Measurements from ENCODE around the gene PCK2. TPM values are rescaled to one million over a fixed set of nuclear protein-coding genes. Genes with fewer than 3 reads are reported as not detected.
"Not testable (repeated sequence)": the region's sequence is repeated elsewhere in the genome, so short reads cannot be mapped to it uniquely, and the experiment has no call there.

Gene PCK2
- total RNA-seq, 2 experiments from 2014 or later: 57.4 to 60.3 TPM

GRCh38 chr14:24096545-24097181 lies 2.6 kb downstream of the PCK2 start:
- Mint-ChIP-seq H3K9me3 (no peaks in the 10 kb centered on the region), H3K27ac (peak overlapping the region; percentile 73), H3K36me3 (ENCODE audit: low read depth) (peaks cover 44% of the 10 kb centered on the region), H3K4me3 (peak overlapping the region; percentile 55), H3K27me3 (no peaks in the 10 kb centered on the region), H3K4me1 (peaks cover 31% of the 10 kb centered on the region)
- ChIA-PET POLR2A (no interaction called here), CTCF (interaction anchor here (1.3 to 9.6 kb wide), 2 partner anchors 10 to 18 kb away, joined by 7 to 138 read pairs; partner anchors contain the start of genes DCAF11 and NRL)
- no peak for DNase-seq

GRCh38 chr14:24098229-24098926 lies 4.3 kb downstream of the PCK2 start:
- DNase-seq: no peak
- ChIA-PET POLR2A (no interaction called here), CTCF (interaction anchor here (0.6 to 9.6 kb wide), 5 partner anchors 8 to 267 kb away, joined by 3 to 138 read pairs (median 3); partner anchors contain the start of genes DCAF11 and NRL)
- Mint-ChIP-seq H3K9me3 (no peaks in the 10 kb centered on the region), H3K27me3 (no peaks in the 10 kb centered on the region), H3K27ac (no peak overlapping the region), H3K4me3 (no peak overlapping the region), H3K4me1 (peaks cover 20% of the 10 kb centered on the region), H3K36me3 (ENCODE audit: low read depth) (peaks cover 51% of the 10 kb centered on the region)

GRCh38 chr14:24098927-24099813 lies 5.1 kb downstream of the PCK2 start:
- Mint-ChIP-seq H3K9me3 (no peaks in the 10 kb centered on the region), H3K27ac (no peak overlapping the region), H3K4me1 (peaks cover 15% of the 10 kb centered on the region), H3K27me3 (no peaks in the 10 kb centered on the region), H3K36me3 (ENCODE audit: low read depth) (peaks cover 59% of the 10 kb centered on the region), H3K4me3 (no peak overlapping the region)
- ChIA-PET CTCF (interaction anchor here (0.7 to 9.6 kb wide), 2 partner anchors 7 to 18 kb away, joined by 3 to 138 read pairs; no protein-coding TSS in a partner anchor), POLR2A (no interaction called here)
- DNase-seq: no peak

- CTCF ChIA-PET: interaction anchor here (0.9 to 1.4 kb wide), 2 partner anchors 8 to 10 kb away, joined by 3 read pairs; no protein-coding TSS in a partner anchor
- H3K4me1 Mint-ChIP-seq: peaks cover 13% of the 10 kb centered on the region
- peak overlapping the region; percentile 29 for H3K27ac Mint-ChIP-seq
These were observed 6.3 kb downstream of the PCK2 start for GRCh38 chr14:24100197-24100981.

GRCh38 chr14:24100982-24101494 lies 6.9 kb downstream of the PCK2 start:
- Mint-ChIP-seq H3K9me3 (no peaks in the 10 kb centered on the region), H3K36me3 (ENCODE audit: low read depth) (peaks cover 58% of the 10 kb centered on the region), H3K4me3 (no peak overlapping the region), H3K27ac (no peak overlapping the region), H3K27me3 (no peaks in the 10 kb centered on the region), H3K4me1 (peaks cover 11% of the 10 kb centered on the region)
- no peak for DNase-seq
- CTCF ChIA-PET: interaction anchor here (0.9 to 1.4 kb wide), 2 partner anchors 8 to 10 kb away, joined by 3 read pairs; no protein-coding TSS in a partner anchor
- POLR2A ChIA-PET: no interaction called here

More at GRCh38 chr14:24100197-24100981, 6.3 kb downstream of the PCK2 start:
- Mint-ChIP-seq H3K9me3 (no peaks in the 10 kb centered on the region), H3K27me3 (no peaks in the 10 kb centered on the region), H3K36me3 (ENCODE audit: low read depth) (peaks cover 60% of the 10 kb centered on the region), H3K4me3 (no peak overlapping the region)
- no peak for DNase-seq
- POLR2A ChIA-PET: no interaction called here

- ChIA-PET CTCF (interaction anchor here (0.6 to 9.3 kb wide), 6 partner anchors 8 to 169 kb away, joined by 3 to 138 read pairs (median 6); partner anchors contain the start of genes DCAF11, IRF9, NRL and PCK2), POLR2A (no interaction called here)
- no peaks in the 10 kb centered on the region for H3K9me3 Mint-ChIP-seq
- no peaks in the 10 kb centered on the region for H3K27me3 Mint-ChIP-seq
- peaks cover 14% of the 10 kb centered on the region for H3K4me1 Mint-ChIP-seq
- no peak overlapping the region for H3K4me3 Mint-ChIP-seq
- H3K27ac Mint-ChIP-seq: no peak overlapping the region
- peaks cover 52% of the 10 kb centered on the region for H3K36me3 Mint-ChIP-seq (ENCODE audit: low read depth)
- no peak for DNase-seq
These were observed 8.4 kb downstream of the PCK2 start for GRCh38 chr14:24102357-24103048.

GRCh38 chr14:24103451-24103850 lies 9.3 kb downstream of the PCK2 start:
- no peak for DNase-seq
- Mint-ChIP-seq H3K27ac (no peak overlapping the region), H3K27me3 (no peaks in the 10 kb centered on the region), H3K4me3 (no peak overlapping the region), H3K4me1 (peaks cover 22% of the 10 kb centered on the region), H3K9me3 (no peaks in the 10 kb centered on the region), H3K36me3 (ENCODE audit: low read depth) (peaks cover 46% of the 10 kb centered on the region)
- CTCF ChIA-PET: interaction anchor here (1.0 to 9.3 kb wide), 4 partner anchors 9 to 58 kb away, joined by 3 to 138 read pairs (median 6); partner anchors contain the start of genes IRF9 and PCK2
- POLR2A ChIA-PET: no interaction called here

- CTCF ChIA-PET: interaction anchor here (0.8 to 9.3 kb wide), 3 partner anchors 12 to 26 kb away, joined by 3 to 138 read pairs (median 4); partner anchors contain the start of gene PCK2
- peaks cover 29% of the 10 kb centered on the region for H3K36me3 Mint-ChIP-seq (ENCODE audit: low read depth)
- POLR2A ChIA-PET, H3K4me3 Mint-ChIP-seq, H3K9me3 Mint-ChIP-seq, DNase-seq, H3K27me3 Mint-ChIP-seq: not testable (repeated sequence)
- peaks cover 37% of the 10 kb centered on the region for H3K4me1 Mint-ChIP-seq
- peak overlapping the region; percentile 72 for H3K27ac Mint-ChIP-seq
These were observed 11.6 kb downstream of the PCK2 start for GRCh38 chr14:24105609-24106239.

- no peak overlapping the region for H3K27ac Mint-ChIP-seq
- no peaks in the 10 kb centered on the region for H3K9me3 Mint-ChIP-seq
- no peak for DNase-seq
- H3K27me3 Mint-ChIP-seq: no peaks in the 10 kb centered on the region
- H3K4me3 Mint-ChIP-seq: no peak overlapping the region
- ChIA-PET CTCF (interaction anchor here (1.2 to 9.3 kb wide), 3 partner anchors 13 to 54 kb away, joined by 4 to 138 read pairs (median 33); partner anchors contain the start of genes IRF9 and PCK2), POLR2A (interaction anchor here (0.6 kb wide), 2 partner anchors 8 to 55 kb away, joined by 3 to 4 read pairs; no protein-coding TSS in a partner anchor)
- peaks cover 42% of the 10 kb centered on the region for H3K4me1 Mint-ChIP-seq
- peaks cover 25% of the 10 kb centered on the region for H3K36me3 Mint-ChIP-seq (ENCODE audit: low read depth)
These were observed 12.7 kb downstream of the PCK2 start for GRCh38 chr14:24106672-24107271.

GRCh38 chr14:24108336-24108874 lies 14.3 kb downstream of the PCK2 start:
- DNase-seq: no peak
- POLR2A ChIA-PET: interaction anchor here (0.9 to 1.1 kb wide), 3 partner anchors 14 to 138 kb away, joined by 3 to 13 read pairs (median 4); partner anchors contain the start of gene PCK2
- Mint-ChIP-seq H3K4me1 (peaks cover 44% of the 10 kb centered on the region), H3K9me3 (no peaks in the 10 kb centered on the region), H3K36me3 (ENCODE audit: low read depth) (peaks cover 19% of the 10 kb centered on the region), H3K4me3 (no peak overlapping the region), H3K27me3 (no peaks in the 10 kb centered on the region), H3K27ac (peak overlapping the region; percentile 96)
- CTCF ChIA-PET: interaction anchor here (0.5 to 9.3 kb wide), 37 partner anchors 8 to 1098 kb away, joined by 3 to 138 read pairs (median 3); partner anchors contain the start of genes CARMIL3, DHRS4L2, EMC9 and IRF9
